OCI-LY3 (cell line): ENCODE measurements around the gene PPDPF.

Source experiments
- H2AFZ ChIP-seq: fragments of 200-600, 300-600 bp; shearing (Covaris generic); 2 replicates; pipeline ENCODE4 v1.6.0; 2014; ENCODE audit warnings: antibody characterized with exemption, low read depth, low read length
- H3K27ac ChIP-seq: fragments of 200-600, 300-600 bp; sonication (generic); 2 replicates; pipeline ENCODE4 v1.5.1; 2014; ENCODE audit warnings: mild to moderate bottlenecking, low read length, moderate library complexity, mixed read lengths
- H3K27me3 ChIP-seq: fragments of 200-600, 300-600 bp; sonication (generic); 2 replicates; pipeline ENCODE4 v1.6.1; 2014; ENCODE audit warnings: low read depth, low read length, mixed read lengths
- H3K36me3 ChIP-seq: fragments of 200-600, 300-600 bp; sonication (generic); replicated peaks from 2 replicates; pipeline ENCODE3; 2014; ENCODE audit warnings: low read depth, low read length, mixed read lengths
- H3K4me1 ChIP-seq: fragments of 300-600, 200-600 bp; sonication (generic); 2 replicates; pipeline ENCODE4 v1.6.1; 2014; ENCODE audit warnings: low read length, mixed read lengths
- H3K4me2 ChIP-seq: fragments of 200-600, 300-600 bp; sonication (generic); 2 replicates; pipeline ENCODE4 v1.6.1; 2014; ENCODE audit warnings: low read length, mixed read lengths
- H3K4me3 ChIP-seq: fragments of 300-600, 200-600 bp; sonication (generic); 2 replicates; pipeline ENCODE4 v1.5.1; 2014; ENCODE audit warnings: antibody characterized with exemption, mild to moderate bottlenecking, low read length, moderate library complexity
- H3K79me2 ChIP-seq: fragments of 300-600, 200-600 bp; shearing (Covaris generic); 2 replicates; pipeline ENCODE4 v1.6.1; 2014; ENCODE audit warnings: mild to moderate bottlenecking, low read length, mixed read lengths
- H3K9ac ChIP-seq: fragments of 300-600, 200-600 bp; shearing (Covaris generic); 2 replicates; pipeline ENCODE4 v1.6.0; 2014; ENCODE audit warnings: mild to moderate bottlenecking, low read length, moderate library complexity
- H3K9me3 ChIP-seq: fragments of 200-600, 300-600 bp; shearing (Covaris generic); 2 replicates; pipeline ENCODE4 v1.6.1; 2014; ENCODE audit warnings: low read length, mixed read lengths; ENCODE audit not compliant: insufficient read depth
- H4K20me1 ChIP-seq: fragments of 200-600, 300-600 bp; sonication (generic); 2 replicates; pipeline ENCODE4 v1.6.1; 2016; ENCODE audit warnings: low read length, mixed read lengths; ENCODE audit not compliant: insufficient read depth
- CTCF ChIP-seq: fragments of 200-600, 300-600 bp; sonication (generic); IDR thresholded peaks from 2 replicates; pipeline ENCODE4 v1.5.1; 2014; ENCODE audit warnings: antibody characterized with exemption, low read length, low read depth
- EZH2phosphoT487 ChIP-seq: fragments of 200-600 bp; shearing (Covaris generic); IDR thresholded peaks from 2 replicates; pipeline ENCODE4 v1.6.1; 2018; ENCODE audit warnings: antibody characterized with exemption, mixed run types, low read depth

Gene PPDPF

GRCh38 chr20:63472862-63473390 lies 47.6 kb upstream of the PPDPF start:
- Histone ChIP-seq H3K27me3 (peaks cover 7% of the 10 kb centered on the region; the same call in 1 of the 2 replicates), H4K20me1 (no peaks in the 10 kb centered on the region), H2AFZ (no peak overlapping the region), H3K36me3 (no peaks in the 10 kb centered on the region), H3K4me2 (no peak overlapping the region), H3K27ac (no peak overlapping the region), H3K9ac (no peak overlapping the region), H3K4me3 (no peak overlapping the region), H3K79me2 (no peaks in the 10 kb centered on the region), H3K9me3 (no peaks in the 10 kb centered on the region), H3K4me1 (no peaks in the 10 kb centered on the region)
- TF ChIP-seq EZH2phosphoT487, result no peak
- TF ChIP-seq CTCF, result no peak

- Histone ChIP-seq H3K4me1 (no peaks in the 10 kb centered on the region), H4K20me1 (no peaks in the 10 kb centered on the region), H3K27me3 (peaks cover 7% of the 10 kb centered on the region; the same call in 1 of the 2 replicates), H2AFZ (no peak overlapping the region), H3K4me3 (no peak overlapping the region), H3K36me3 (no peaks in the 10 kb centered on the region), H3K9ac (no peak overlapping the region), H3K4me2 (no peak overlapping the region), H3K79me2 (no peaks in the 10 kb centered on the region), H3K27ac (no peak overlapping the region), H3K9me3 (no peaks in the 10 kb centered on the region)
- TF ChIP-seq CTCF, result no peak
- no peak for TF ChIP-seq EZH2phosphoT487
Measured at GRCh38 chr20:63473555-63474449, 46.8 kb upstream of the PPDPF start.

- Histone ChIP-seq H3K27me3 (peaks cover 7% of the 10 kb centered on the region; the same call in 1 of the 2 replicates), H3K4me3 (no peak overlapping the region), H4K20me1 (no peaks in the 10 kb centered on the region)
Measured at GRCh38 chr20:63475209-63475608, 45.4 kb upstream of the PPDPF start.

More at GRCh38 chr20:63475209-63475608, 45.4 kb upstream of the PPDPF start:
- Histone ChIP-seq H3K9me3 (no peaks in the 10 kb centered on the region), H3K79me2 (no peaks in the 10 kb centered on the region), H3K9ac (no peak overlapping the region), H3K36me3 (no peaks in the 10 kb centered on the region), H3K4me2 (no peak overlapping the region), H2AFZ (no peak overlapping the region), H3K27ac (no peak overlapping the region), H3K4me1 (no peaks in the 10 kb centered on the region)
- TF ChIP-seq EZH2phosphoT487, result no peak
- TF ChIP-seq CTCF, result no peak
